ENCODE measurements around the gene AJUBA.

GRCh38 chr14:23030936-23031335, 48.6 kb upstream of the AJUBA start:
- TF ChIP-seq, protein P1, sequence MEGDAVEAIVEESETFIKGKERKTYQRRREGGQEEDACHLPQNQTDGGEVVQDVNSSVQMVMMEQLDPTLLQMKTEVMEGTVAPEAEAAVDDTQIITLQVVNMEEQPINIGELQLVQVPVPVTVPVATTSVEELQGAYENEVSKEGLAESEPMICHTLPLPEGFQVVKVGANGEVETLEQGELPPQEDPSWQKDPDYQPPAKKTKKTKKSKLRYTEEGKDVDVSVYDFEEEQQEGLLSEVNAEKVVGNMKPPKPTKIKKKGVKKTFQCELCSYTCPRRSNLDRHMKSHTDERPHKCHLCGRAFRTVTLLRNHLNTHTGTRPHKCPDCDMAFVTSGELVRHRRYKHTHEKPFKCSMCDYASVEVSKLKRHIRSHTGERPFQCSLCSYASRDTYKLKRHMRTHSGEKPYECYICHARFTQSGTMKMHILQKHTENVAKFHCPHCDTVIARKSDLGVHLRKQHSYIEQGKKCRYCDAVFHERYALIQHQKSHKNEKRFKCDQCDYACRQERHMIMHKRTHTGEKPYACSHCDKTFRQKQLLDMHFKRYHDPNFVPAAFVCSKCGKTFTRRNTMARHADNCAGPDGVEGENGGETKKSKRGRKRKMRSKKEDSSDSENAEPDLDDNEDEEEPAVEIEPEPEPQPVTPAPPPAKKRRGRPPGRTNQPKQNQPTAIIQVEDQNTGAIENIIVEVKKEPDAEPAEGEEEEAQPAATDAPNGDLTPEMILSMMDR (IDR thresholded peaks at IDR 0.05; ENCODE audit: control extremely low read depth in 1 of 3, insufficient read depth in 1 of 3, low read depth in 1 of 3, low read length in 3 of 3): no peak
- TF ChIP-seq POLR2AphosphoS5 (IDR thresholded peaks at IDR 0.05; ENCODE audit: low read depth, low read length) (no peak), BRCA1 (IDR thresholded peaks at IDR 0.05; ENCODE audit: low read depth, low read length) (no peak), EZH2 (IDR thresholded peaks at IDR 0.05; ENCODE audit: low read depth, low read length, severe bottlenecking) (no peak)
- TF ChIP-seq, protein P2, sequence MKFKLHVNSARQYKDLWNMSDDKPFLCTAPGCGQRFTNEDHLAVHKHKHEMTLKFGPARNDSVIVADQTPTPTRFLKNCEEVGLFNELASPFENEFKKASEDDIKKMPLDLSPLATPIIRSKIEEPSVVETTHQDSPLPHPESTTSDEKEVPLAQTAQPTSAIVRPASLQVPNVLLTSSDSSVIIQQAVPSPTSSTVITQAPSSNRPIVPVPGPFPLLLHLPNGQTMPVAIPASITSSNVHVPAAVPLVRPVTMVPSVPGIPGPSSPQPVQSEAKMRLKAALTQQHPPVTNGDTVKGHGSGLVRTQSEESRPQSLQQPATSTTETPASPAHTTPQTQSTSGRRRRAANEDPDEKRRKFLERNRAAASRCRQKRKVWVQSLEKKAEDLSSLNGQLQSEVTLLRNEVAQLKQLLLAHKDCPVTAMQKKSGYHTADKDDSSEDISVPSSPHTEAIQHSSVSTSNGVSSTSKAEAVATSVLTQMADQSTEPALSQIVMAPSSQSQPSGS (IDR thresholded peaks at IDR 0.05; ENCODE audit: low read length): no peak
